ENCODE results near the gene PHKA1.
A peak's percentile ranks its signal among the peaks of the same experiment; 100 is the strongest.

The PHKA1 gene

DNA sequence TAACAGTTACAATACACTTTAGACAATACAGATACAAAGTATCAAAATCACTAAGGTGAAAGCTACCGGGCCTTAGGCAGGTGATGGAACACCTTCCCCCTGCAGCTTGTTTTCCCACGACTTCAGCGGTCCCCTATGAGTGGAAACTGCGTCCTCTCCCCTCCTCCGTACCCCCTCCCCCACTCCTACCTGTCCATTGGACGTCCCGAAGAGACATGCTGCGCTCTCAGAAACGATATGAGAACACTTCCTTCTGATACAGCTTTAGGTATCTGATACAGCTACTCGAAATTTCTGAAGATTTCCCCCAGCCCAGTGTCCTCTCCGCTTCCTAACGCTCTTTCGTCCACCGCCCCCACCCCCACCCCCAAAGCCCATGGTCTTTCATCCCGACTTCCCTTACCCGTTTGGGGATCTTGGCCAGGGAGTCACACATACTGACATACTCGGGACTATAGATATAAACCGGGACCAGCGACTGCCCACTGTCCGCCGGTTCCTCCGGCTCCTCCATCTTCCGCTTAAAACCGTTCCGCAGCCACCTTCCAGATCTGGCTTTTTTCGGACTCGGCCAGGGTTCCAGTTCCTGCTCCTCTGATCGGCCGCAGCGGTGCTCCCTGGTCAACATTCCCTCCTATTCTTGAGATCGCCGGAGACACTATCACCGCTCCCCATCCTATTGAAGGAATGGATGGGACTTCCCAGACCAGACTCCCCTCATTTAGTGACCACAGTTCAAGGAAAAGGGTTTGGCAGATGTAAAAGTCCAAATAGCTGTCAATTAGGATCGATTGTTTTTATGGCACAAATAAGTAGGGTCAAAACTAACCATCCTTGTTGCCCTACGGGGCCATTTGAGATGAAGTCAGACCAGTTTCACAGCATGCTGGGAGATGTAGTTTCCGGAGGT, 141.6 kb downstream of the PHKA1 start, which contains the start of gene HDAC8:
TSS of gene HDAC8 (minus strand) at position 596 of the 910 bp plus-strand sequence. CDS start at position 514, 82 bp downstream.
- TF ChIP-seq SIN3A (IDR thresholded peaks at IDR 0.05; ENCODE audit: borderline replicate concordance, insufficient read depth, low read length) (no peak), POLR2AphosphoS5 (IDR thresholded peaks at IDR 0.05; ENCODE audit: low read depth, low read length) (no peak), FOXP2 (optimal IDR thresholded peaks at IDR 0.05; ENCODE audit: borderline replicate concordance, extremely low read depth, extremely low read length, insufficient read depth) (no peak), TAF1 (IDR thresholded peaks at IDR 0.05; ENCODE audit: borderline replicate concordance, insufficient read depth, low read length) (no peak), REST (IDR thresholded peaks at IDR 0.05; ENCODE audit: insufficient read depth in 1 of 2, low read depth in 2 of 2, low read length in 2 of 2) (no peak)

- TF ChIP-seq TAF1 (IDR thresholded peaks at IDR 0.05; ENCODE audit: borderline replicate concordance, insufficient read depth, low read length) (no peak), POLR2AphosphoS5 (IDR thresholded peaks at IDR 0.05; ENCODE audit: low read depth, low read length) (no peak), FOXP2 (optimal IDR thresholded peaks at IDR 0.05; ENCODE audit: borderline replicate concordance, extremely low read depth, extremely low read length, insufficient read depth) (no peak), REST (IDR thresholded peaks at IDR 0.05; ENCODE audit: insufficient read depth in 1 of 2, low read depth in 2 of 2, low read length in 2 of 2) (no peak), SIN3A (IDR thresholded peaks at IDR 0.05; ENCODE audit: borderline replicate concordance, insufficient read depth, low read length) (no peak)
Measured at GRCh38 chrX:72569786-72570185, 144.3 kb downstream of the PHKA1 start.

DNA sequence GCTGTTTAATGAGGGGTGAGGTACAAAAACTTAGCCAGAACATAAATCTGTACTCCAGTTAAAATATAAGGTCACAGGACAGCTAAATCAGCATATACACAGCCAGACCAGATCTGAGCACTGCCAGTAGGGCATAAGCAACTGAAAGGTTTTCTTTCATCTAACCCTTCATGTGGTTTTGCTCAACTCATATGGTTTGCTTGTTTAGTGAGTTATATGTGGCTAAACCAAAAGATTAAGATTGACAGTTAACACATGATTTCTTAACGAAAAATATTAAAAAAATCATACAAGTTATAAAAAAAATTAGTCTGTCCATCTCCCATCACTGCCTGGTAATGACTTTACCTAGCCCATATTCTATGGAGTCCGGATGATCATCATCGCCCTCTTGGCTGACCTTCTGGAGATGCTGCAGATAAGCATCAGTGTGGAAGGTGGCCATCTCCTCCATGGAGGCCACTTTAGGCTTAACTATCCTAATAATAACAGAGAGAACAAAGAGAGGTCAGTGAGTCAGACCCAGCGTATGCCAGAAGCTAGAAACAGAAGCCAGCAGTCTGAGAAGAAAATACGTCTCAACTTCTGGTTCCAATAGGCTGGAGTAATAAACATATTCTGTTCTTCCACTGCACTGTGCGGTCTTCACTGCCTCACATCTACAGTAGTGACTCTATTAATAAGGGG, 145.6 kb downstream of the PHKA1 start:
- TF ChIP-seq REST (IDR thresholded peaks at IDR 0.05; ENCODE audit: insufficient read depth in 1 of 2, low read depth in 2 of 2, low read length in 2 of 2), result no peak
- TF ChIP-seq SIN3A (IDR thresholded peaks at IDR 0.05; ENCODE audit: borderline replicate concordance, insufficient read depth, low read length), result peak; percentile 75; the same call in 1 of the 2 replicates
- no peak for TF ChIP-seq FOXP2 (optimal IDR thresholded peaks at IDR 0.05; ENCODE audit: borderline replicate concordance, extremely low read depth, extremely low read length, insufficient read depth)

DNA sequence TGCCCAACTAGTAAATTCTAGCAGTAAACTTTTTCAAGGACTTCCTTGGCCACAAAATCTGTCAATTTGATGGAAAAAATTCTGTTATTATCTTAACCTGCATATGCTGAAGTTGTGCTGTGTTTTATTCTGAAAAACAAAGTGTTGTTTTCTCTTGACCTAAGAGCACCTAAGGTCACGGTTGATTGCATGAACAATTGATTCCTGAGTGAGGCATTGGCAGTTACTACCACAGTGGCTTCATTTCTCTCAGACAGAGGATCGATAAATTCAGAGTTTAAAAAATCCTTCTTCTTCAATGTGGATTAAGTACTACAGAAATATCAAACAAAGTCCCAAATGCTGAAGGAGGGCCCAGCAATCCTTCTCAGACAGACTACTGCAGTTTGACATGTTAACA, 147.7 kb downstream of the PHKA1 start:
- TF ChIP-seq REST (IDR thresholded peaks at IDR 0.05; ENCODE audit: insufficient read depth in 1 of 2, low read depth in 2 of 2, low read length in 2 of 2) (no peak), POLR2AphosphoS5 (IDR thresholded peaks at IDR 0.05; ENCODE audit: low read depth, low read length) (no peak), TAF1 (IDR thresholded peaks at IDR 0.05; ENCODE audit: borderline replicate concordance, insufficient read depth, low read length) (no peak), SIN3A (IDR thresholded peaks at IDR 0.05; ENCODE audit: borderline replicate concordance, insufficient read depth, low read length) (no peak), FOXP2 (optimal IDR thresholded peaks at IDR 0.05; ENCODE audit: borderline replicate concordance, extremely low read depth, extremely low read length, insufficient read depth) (no peak)

Measured in PFSK-1 (cell line).